H1 (cell line): ENCODE data around the gene GLB1L3. TPM values are rescaled to one million over a fixed set of nuclear protein-coding genes. Genes with fewer than 3 reads are reported as not detected.

Experiments
- FOSL1 ChIP-seq: IDR thresholded peaks from 2 replicates; pipeline ENCODE4 v1.6.1; 2011; ENCODE audit warnings: mild to moderate bottlenecking, low read depth, low read length, moderate library complexity; ENCODE audit not compliant: insufficient read depth
- RNF2 ChIP-seq: fragments of 200-900, 300-1000 bp; sonication (generic); IDR thresholded peaks from 2 replicates; pipeline ENCODE4 v1.7.1; 2016; ENCODE audit warnings: borderline replicate concordance, low read depth, mild to moderate bottlenecking, antibody characterized with exemption, low read length; ENCODE audit not compliant: poor library complexity, severe bottlenecking; ENCODE audit errors: missing control alignments
- SP2 ChIP-seq: IDR thresholded peaks from 2 replicates; pipeline ENCODE4 v1.6.1; 2012; ENCODE audit warnings: mild to moderate bottlenecking, low read length, inconsistent platforms
- polyA plus RNA-seq, 7 experiments: library from polyadenylated mRNA; depleted of rRNA in 3 of 7; stranded (reverse) in 5 of 7; unstranded in 2 of 7; fragments of >200 nt in 5 of 7; fragments of 200-250 nt in 2 of 7; gene quantifications; 1 replicate in 5 of 7; 2 replicates in 1 of 7; 4 replicates in 1 of 7; pipeline versions ENCODE4 v1.2.1 to v1.2.3, GENCODE V29; 2011 to 2013; ENCODE audit warnings: missing spikeins in 2 of 7, mixed read lengths in 2 of 7
- total RNA-seq: library from RNA; stranded (reverse); fragmentation: NEBNext Ultra II Directional; extraction: Animal tissue kit (Norgen Biotek cat#: 25700); gene quantifications from 2 replicates; pipeline ENCODE4 v1.2.1, GENCODE V29; 2021
- TF ChIP-seq, protein P1 (sequence below): fragments of 300-600 bp; sonication (generic); IDR thresholded peaks from 2 replicates; pipeline ENCODE4 v1.7.1; 2012; ENCODE audit warnings: low read length, moderate library complexity, mild to moderate bottlenecking, inconsistent platforms; ENCODE audit not compliant: insufficient replicate concordance

GLB1L3 gene
- total and polyA plus RNA-seq, 2 of the 8 experiments (the other 6 are each of a cell fraction or from before 2014, with no cell fraction given): 14.9 to 33.2 TPM

DNA sequence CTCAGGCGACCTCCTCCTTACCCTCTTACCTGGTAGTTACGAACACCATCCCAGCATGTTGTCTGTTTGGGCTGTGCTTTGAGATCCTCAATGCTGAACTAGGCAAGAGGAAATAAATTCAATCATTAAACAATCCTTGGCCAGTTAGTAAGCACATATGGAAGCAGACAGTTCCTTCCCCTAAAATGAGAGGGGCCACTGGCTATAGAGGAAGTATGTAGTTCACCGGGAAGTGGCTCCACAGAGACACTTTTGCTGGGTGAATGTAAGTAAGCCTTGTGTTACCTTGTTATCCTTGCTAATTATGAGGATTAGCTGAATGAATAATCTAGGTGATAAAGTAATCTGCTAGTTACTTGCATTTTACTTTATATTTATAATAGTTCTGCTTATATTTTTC, 25.9 kb upstream of the GLB1L3 start (continued):
- TF ChIP-seq, protein P1, sequence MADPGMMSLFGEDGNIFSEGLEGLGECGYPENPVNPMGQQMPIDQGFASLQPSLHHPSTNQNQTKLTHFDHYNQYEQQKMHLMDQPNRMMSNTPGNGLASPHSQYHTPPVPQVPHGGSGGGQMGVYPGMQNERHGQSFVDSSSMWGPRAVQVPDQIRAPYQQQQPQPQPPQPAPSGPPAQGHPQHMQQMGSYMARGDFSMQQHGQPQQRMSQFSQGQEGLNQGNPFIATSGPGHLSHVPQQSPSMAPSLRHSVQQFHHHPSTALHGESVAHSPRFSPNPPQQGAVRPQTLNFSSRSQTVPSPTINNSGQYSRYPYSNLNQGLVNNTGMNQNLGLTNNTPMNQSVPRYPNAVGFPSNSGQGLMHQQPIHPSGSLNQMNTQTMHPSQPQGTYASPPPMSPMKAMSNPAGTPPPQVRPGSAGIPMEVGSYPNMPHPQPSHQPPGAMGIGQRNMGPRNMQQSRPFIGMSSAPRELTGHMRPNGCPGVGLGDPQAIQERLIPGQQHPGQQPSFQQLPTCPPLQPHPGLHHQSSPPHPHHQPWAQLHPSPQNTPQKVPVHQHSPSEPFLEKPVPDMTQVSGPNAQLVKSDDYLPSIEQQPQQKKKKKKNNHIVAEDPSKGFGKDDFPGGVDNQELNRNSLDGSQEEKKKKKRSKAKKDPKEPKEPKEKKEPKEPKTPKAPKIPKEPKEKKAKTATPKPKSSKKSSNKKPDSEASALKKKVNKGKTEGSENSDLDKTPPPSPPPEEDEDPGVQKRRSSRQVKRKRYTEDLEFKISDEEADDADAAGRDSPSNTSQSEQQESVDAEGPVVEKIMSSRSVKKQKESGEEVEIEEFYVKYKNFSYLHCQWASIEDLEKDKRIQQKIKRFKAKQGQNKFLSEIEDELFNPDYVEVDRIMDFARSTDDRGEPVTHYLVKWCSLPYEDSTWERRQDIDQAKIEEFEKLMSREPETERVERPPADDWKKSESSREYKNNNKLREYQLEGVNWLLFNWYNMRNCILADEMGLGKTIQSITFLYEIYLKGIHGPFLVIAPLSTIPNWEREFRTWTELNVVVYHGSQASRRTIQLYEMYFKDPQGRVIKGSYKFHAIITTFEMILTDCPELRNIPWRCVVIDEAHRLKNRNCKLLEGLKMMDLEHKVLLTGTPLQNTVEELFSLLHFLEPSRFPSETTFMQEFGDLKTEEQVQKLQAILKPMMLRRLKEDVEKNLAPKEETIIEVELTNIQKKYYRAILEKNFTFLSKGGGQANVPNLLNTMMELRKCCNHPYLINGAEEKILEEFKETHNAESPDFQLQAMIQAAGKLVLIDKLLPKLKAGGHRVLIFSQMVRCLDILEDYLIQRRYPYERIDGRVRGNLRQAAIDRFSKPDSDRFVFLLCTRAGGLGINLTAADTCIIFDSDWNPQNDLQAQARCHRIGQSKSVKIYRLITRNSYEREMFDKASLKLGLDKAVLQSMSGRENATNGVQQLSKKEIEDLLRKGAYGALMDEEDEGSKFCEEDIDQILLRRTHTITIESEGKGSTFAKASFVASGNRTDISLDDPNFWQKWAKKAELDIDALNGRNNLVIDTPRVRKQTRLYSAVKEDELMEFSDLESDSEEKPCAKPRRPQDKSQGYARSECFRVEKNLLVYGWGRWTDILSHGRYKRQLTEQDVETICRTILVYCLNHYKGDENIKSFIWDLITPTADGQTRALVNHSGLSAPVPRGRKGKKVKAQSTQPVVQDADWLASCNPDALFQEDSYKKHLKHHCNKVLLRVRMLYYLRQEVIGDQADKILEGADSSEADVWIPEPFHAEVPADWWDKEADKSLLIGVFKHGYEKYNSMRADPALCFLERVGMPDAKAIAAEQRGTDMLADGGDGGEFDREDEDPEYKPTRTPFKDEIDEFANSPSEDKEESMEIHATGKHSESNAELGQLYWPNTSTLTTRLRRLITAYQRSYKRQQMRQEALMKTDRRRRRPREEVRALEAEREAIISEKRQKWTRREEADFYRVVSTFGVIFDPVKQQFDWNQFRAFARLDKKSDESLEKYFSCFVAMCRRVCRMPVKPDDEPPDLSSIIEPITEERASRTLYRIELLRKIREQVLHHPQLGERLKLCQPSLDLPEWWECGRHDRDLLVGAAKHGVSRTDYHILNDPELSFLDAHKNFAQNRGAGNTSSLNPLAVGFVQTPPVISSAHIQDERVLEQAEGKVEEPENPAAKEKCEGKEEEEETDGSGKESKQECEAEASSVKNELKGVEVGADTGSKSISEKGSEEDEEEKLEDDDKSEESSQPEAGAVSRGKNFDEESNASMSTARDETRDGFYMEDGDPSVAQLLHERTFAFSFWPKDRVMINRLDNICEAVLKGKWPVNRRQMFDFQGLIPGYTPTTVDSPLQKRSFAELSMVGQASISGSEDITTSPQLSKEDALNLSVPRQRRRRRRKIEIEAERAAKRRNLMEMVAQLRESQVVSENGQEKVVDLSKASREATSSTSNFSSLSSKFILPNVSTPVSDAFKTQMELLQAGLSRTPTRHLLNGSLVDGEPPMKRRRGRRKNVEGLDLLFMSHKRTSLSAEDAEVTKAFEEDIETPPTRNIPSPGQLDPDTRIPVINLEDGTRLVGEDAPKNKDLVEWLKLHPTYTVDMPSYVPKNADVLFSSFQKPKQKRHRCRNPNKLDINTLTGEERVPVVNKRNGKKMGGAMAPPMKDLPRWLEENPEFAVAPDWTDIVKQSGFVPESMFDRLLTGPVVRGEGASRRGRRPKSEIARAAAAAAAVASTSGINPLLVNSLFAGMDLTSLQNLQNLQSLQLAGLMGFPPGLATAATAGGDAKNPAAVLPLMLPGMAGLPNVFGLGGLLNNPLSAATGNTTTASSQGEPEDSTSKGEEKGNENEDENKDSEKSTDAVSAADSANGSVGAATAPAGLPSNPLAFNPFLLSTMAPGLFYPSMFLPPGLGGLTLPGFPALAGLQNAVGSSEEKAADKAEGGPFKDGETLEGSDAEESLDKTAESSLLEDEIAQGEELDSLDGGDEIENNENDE: no peak
- TF ChIP-seq SP2 (no peak), RNF2 (no peak), FOSL1 (no peak)
